GM11168 (cell line): ENCODE measurements around the gene ARL5A.

Source experiments
- in situ Hi-C: fragments of 300-500 bp; cut with MboI; formaldehyde crosslinking; loops from one replicate; pipeline ENCODE4 v1.12.0; 2022; ENCODE audit warnings: low sequenced_read_pairs; ENCODE audit not compliant: unreplicated experiment

Gene ARL5A

GRCh38 chr2:151841047-151841424, 12.8 kb upstream of the ARL5A start:
- in situ Hi-C loops = no loop called here

GRCh38 chr2:151840216-151841046, 12.2 kb upstream of the ARL5A start:
- in situ Hi-C loops = no loop called here

- in situ Hi-C loops = no loop called here
Measured at GRCh38 chr2:151837926-151838325, 9.7 kb upstream of the ARL5A start.

- in situ Hi-C loops = no loop called here
Measured at GRCh38 chr2:151833984-151834383, 5.8 kb upstream of the ARL5A start.

GRCh38 chr2:151830961-151831360, 2.7 kb upstream of the ARL5A start:
- in situ Hi-C loops = no loop called here

GRCh38 chr2:151828890-151829324, 686 bp upstream of the ARL5A start:
- in situ Hi-C loops = no loop called here

GRCh38 chr2:151827564-151828142, 568 bp downstream of the ARL5A start:
- in situ Hi-C loops = no loop called here

- in situ Hi-C loops = no loop called here
Measured at GRCh38 chr2:151826737-151827157, 1.5 kb downstream of the ARL5A start.

- in situ Hi-C loops = no loop called here
Measured at GRCh38 chr2:151824886-151825285, 3.3 kb downstream of the ARL5A start.

- in situ Hi-C loops = no loop called here
Measured at GRCh38 chr2:151823651-151824050, 4.6 kb downstream of the ARL5A start.

- in situ Hi-C loops = no loop called here
Measured at GRCh38 chr2:151819920-151820319, 8.3 kb downstream of the ARL5A start.

GRCh38 chr2:151817929-151818328, 10.3 kb downstream of the ARL5A start:
- in situ Hi-C loops = no loop called here

GRCh38 chr2:151816843-151817242, 11.4 kb downstream of the ARL5A start:
- in situ Hi-C loops = no loop called here

- in situ Hi-C loops = no loop called here
Measured at GRCh38 chr2:151815821-151816489, 12.3 kb downstream of the ARL5A start.

- in situ Hi-C loops = no loop called here
Measured at GRCh38 chr2:151810489-151810888, 17.7 kb downstream of the ARL5A start.

GRCh38 chr2:151809073-151809383, 19.2 kb downstream of the ARL5A start:
- in situ Hi-C loops = no loop called here

- in situ Hi-C loops = no loop called here
Measured at GRCh38 chr2:151808258-151809072, 19.8 kb downstream of the ARL5A start.

GRCh38 chr2:151805961-151806360, 22.3 kb downstream of the ARL5A start:
- in situ Hi-C loops = no loop called here

GRCh38 chr2:151805343-151805742, 22.9 kb downstream of the ARL5A start:
- in situ Hi-C loops = no loop called here

- in situ Hi-C loops = no loop called here
Measured at GRCh38 chr2:151803811-151804210, 24.4 kb downstream of the ARL5A start.

- in situ Hi-C loops = no loop called here
Measured at GRCh38 chr2:151802315-151802714, 25.9 kb downstream of the ARL5A start.
